ENCODE results near the gene ZNF296. TPM values are rescaled to one million over a fixed set of nuclear protein-coding genes. Genes with fewer than 3 reads are reported as not detected.
A peak's percentile ranks its signal among the peaks of the same experiment; 100 is the strongest.

The ZNF296 gene
- total RNA-seq, 4 donors from 2014 or later: 2.1 to 4.2 (median 2.1) TPM; not detected in 1

DNA sequence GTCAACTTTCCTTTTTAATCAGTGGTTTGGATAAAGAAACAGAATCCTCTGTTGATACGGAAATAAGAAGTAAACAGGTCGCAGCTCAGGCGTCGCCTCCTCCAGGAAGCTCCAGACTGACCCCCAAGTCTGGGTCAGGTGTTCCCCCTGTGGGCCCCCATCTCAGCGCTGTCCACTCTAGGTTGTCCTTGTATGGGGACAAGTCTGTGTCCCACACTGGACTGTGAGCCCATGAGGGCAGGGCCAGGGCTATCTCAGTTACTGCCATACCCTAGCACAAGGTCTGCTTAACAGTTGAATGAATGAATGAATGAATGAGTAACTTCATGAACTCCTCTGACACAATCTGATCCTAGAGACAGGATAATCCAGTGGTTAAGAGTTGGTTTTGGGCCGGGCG, 29.9 kb downstream of the ZNF296 start:
- Histone ChIP-seq H3K36me3 (peaks cover 0 to 52% (median 9%) of the 10 kb centered on the region in 3 donors), H3K27ac (peak overlapping the region in 3 of 4 donors; percentile 17 to 64 (median 57)), H3K9me3 (no peaks in the 10 kb centered on the region), H3K4me1 (peaks cover 0 to 80% (median 18%) of the 10 kb centered on the region in 4 donors), H3K27me3 (no peaks in the 10 kb centered on the region), H3K4me3 (no peak overlapping the region)
- 60 to 64% methylated on average over 6 to 7 of the region's 7 CpGs for WGBS, 2 donors
- TF ChIP-seq EP300 (IDR thresholded peaks at IDR 0.05) (no peak), POLR2A (IDR thresholded peaks at IDR 0.05) (no peak)
- TF ChIP-seq, protein P1, sequence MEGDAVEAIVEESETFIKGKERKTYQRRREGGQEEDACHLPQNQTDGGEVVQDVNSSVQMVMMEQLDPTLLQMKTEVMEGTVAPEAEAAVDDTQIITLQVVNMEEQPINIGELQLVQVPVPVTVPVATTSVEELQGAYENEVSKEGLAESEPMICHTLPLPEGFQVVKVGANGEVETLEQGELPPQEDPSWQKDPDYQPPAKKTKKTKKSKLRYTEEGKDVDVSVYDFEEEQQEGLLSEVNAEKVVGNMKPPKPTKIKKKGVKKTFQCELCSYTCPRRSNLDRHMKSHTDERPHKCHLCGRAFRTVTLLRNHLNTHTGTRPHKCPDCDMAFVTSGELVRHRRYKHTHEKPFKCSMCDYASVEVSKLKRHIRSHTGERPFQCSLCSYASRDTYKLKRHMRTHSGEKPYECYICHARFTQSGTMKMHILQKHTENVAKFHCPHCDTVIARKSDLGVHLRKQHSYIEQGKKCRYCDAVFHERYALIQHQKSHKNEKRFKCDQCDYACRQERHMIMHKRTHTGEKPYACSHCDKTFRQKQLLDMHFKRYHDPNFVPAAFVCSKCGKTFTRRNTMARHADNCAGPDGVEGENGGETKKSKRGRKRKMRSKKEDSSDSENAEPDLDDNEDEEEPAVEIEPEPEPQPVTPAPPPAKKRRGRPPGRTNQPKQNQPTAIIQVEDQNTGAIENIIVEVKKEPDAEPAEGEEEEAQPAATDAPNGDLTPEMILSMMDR (IDR thresholded peaks at IDR 0.05): no peak
- DNase-seq (ENCODE audit: low spot score in 2 of 2): no peak

DNA sequence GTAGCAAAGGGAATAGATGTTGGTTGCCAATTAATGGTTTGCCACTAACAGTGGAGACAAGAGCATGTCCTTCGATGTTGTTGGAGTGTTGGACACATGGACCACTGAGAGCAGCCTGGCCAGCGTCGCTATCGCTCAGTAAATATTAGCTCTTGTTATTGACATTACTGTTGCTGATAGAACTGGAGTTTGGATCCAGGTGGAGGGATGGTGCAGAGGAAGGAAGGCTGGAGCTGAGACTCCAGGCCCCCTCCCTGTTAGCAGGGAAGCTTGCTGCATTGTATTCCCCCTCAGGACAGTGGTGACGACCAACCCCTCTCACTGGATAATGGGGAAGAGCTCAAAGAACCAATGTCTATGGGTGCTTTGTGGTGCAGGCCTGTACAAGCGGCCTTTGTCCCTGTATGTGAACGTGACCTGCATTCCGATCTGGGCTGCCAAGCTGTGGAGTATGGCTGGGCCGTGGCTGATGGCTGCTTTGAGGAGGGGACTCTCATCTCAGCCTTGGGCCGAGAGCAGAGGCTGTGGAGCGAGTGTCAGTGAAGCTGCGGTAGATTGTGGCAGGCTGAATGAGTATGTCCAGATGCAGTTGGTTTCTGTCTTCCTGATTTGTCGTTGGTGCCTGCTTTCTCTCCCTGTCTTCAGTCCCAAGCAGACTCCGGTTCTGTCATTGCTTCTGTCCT, 30.5 kb downstream of the ZNF296 start:
- no peak overlapping the region for H3K4me3 ChIP-seq
- H3K36me3 ChIP-seq: peaks cover 0 to 54% (median 10%) of the 10 kb centered on the region in 3 donors
- peaks cover 0 to 83% (median 21%) of the 10 kb centered on the region in 4 donors for H3K4me1 ChIP-seq
- WGBS, 2 donors: 43 to 50% methylated on average over 14 of the region's 14 CpGs
- no peaks in the 10 kb centered on the region for H3K27me3 ChIP-seq
- TF ChIP-seq, protein P1 (IDR thresholded peaks at IDR 0.05): no peak
- no peak for TF ChIP-seq EP300 (IDR thresholded peaks at IDR 0.05)
- no peak for TF ChIP-seq POLR2A (IDR thresholded peaks at IDR 0.05)
- no peak for DNase-seq (ENCODE audit: low spot score in 2 of 2)
- no peaks in the 10 kb centered on the region for H3K9me3 ChIP-seq
- H3K27ac ChIP-seq: peak overlapping the region in 3 of 4 donors; percentile 17 to 64 (median 64)

DNA sequence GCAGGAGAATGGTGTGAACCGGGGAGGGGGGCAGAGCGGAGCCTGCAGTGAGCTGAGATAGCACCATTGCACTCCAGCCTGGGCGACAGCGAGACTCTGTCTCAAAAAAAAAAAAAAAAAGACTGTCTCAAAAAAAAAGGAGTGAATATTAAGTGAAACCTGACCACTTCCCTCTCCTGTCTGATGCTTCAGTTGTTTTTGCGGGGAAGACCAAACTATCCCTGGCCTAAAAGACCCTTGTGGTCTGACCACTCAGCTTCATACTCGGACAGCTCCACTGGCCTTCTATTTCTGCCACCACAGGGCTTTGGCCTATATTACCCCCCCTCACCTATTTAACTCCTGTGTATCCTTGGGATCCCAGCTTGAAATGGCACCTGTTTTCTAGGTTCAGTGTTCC, 35.2 kb downstream of the ZNF296 start:
- Histone ChIP-seq H3K4me1 (peaks cover 0 to 67% (median 30%) of the 10 kb centered on the region in 4 donors), H3K4me3 (no peak overlapping the region), H3K9me3 (no peaks in the 10 kb centered on the region), H3K36me3 (peaks cover 0 to 68% (median 19%) of the 10 kb centered on the region in 3 donors), H3K27me3 (no peaks in the 10 kb centered on the region), H3K27ac (no peak overlapping the region)
- DNase-seq (ENCODE audit: low spot score in 2 of 2): no peak
- WGBS, 2 donors: 84 to 87% methylated on average over 6 of the region's 6 CpGs
- TF ChIP-seq EP300 (IDR thresholded peaks at IDR 0.05) (no peak), POLR2A (IDR thresholded peaks at IDR 0.05) (no peak)
- TF ChIP-seq, protein P1 (IDR thresholded peaks at IDR 0.05): no peak

DNA sequence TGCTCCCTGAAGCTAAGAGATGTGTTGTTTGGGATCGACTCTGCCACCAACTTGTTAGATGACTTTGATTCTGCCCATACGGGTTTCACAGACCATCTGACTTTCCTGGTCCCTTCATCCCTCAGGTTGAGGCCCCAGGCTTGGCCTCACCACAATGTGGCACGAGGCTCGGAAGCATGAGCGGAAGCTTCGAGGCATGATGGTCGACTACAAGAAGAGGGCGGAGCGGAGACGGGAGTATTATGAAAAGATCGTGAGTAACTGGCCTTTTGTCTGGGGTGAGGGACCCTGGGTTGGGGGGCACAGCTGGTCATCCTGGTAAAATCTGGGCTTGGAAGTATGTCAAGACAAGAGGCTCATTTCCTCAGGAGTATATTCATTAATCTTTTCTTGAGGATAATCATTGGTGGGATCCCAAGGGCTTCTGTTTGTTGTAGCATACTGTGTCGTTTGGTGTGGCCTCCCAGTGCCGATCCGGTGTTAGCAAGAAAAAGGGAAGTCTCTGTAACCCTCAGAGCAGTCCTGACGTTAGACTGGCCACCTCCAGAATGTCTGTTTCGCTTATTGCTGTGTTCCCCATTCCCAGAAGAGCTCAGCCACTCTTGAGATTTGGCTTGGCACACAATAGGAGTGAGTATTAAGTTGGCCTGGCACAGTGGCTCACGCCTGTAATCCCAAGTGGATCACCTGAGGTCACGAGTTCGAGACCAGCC, 36.1 kb downstream of the ZNF296 start:
- Histone ChIP-seq H3K36me3 (peaks cover 0 to 68% (median 26%) of the 10 kb centered on the region in 3 donors), H3K27ac (peak overlapping the region in 3 of 4 donors; percentile 96 to 98 (median 97)), H3K9me3 (peaks cover 0 to 3% (median 0%) of the 10 kb centered on the region in 4 donors), H3K27me3 (no peaks in the 10 kb centered on the region), H3K4me1 (peaks cover 0 to 58% (median 28%) of the 10 kb centered on the region in 4 donors), H3K4me3 (peak overlapping the region; percentile 86 to 95 (median 93))
- WGBS, 2 donors: 75 to 82% methylated on average over 19 of the region's 19 CpGs
- TF ChIP-seq EP300 (IDR thresholded peaks at IDR 0.05) (no peak), POLR2A (IDR thresholded peaks at IDR 0.05) (no peak)
- TF ChIP-seq, protein P1 (IDR thresholded peaks at IDR 0.05): no peak
- DNase-seq (ENCODE audit: low spot score in 2 of 2): no peak
